WTC11 (cell line): ENCODE results near the gene NUP93. TPM values are rescaled to one million over a fixed set of nuclear protein-coding genes. Genes with fewer than 3 reads are reported as not detected.

Source experiments
- ATAC-seq: fragments of 200-7000 bp; cut with Tn5 transposase; 2 replicates; pipeline ENCODE4 v1.10.0; 2021; ENCODE audit warnings: mild to moderate bottlenecking, moderate library complexity
- CTCF ChIA-PET: fragments of 300-600 bp; sonication (Branson Sonifier 250); formaldehyde crosslinking; loops from one replicate; lab custom pipeline; 2021; ENCODE audit warnings: antibody characterized with exemption; lab: Charles Lee
- POLR2A ChIA-PET: fragments of 350-600 bp; sonication (Branson Sonifier 250); formaldehyde crosslinking; loops from one replicate; lab custom pipeline; 2021; ENCODE audit warnings: antibody characterized with exemption; lab: Charles Lee
- DNase-seq: peaks from one replicate; pipeline ENCODE4 v3.0.0; 2021; ENCODE audit warnings: low spot score
- H3K27ac Mint-ChIP-seq: 2 replicates; pipeline ENCODE4 v1.8.0; 2021; ENCODE audit warnings: mixed read lengths
- H3K27me3 Mint-ChIP-seq: 2 replicates; pipeline ENCODE4 v1.8.0; 2021; ENCODE audit warnings: low read depth, mild to moderate bottlenecking, moderate library complexity, mixed read lengths
- H3K36me3 Mint-ChIP-seq: 2 replicates; pipeline ENCODE4 v1.8.0; 2021; ENCODE audit warnings: mixed read lengths
- H3K4me1 Mint-ChIP-seq: 2 replicates; pipeline ENCODE4 v1.8.0; 2022; ENCODE audit warnings: mixed read lengths
- H3K4me3 Mint-ChIP-seq: 2 replicates; pipeline ENCODE4 v1.8.0; 2021; ENCODE audit warnings: mild to moderate bottlenecking, moderate library complexity, mixed read lengths
- H3K9me3 Mint-ChIP-seq: 2 replicates; pipeline ENCODE4 v1.8.0; 2021; ENCODE audit warnings: mixed read lengths
- ERG ChIP-seq: fragments of 250-450 bp; sonication (Bioruptor Pico); IDR thresholded peaks from 2 replicates; pipeline ENCODE4 v1.8.0; 2021; ENCODE audit warnings: mild to moderate bottlenecking
- FOXJ3 ChIP-seq: sonication (generic); formaldehyde crosslinking; IDR thresholded peaks from 2 replicates; pipeline ENCODE4 v1.9.0; 2021; ENCODE audit warnings: missing genetic modification reagents, mild to moderate bottlenecking, borderline replicate concordance
- IRF2 ChIP-seq: sonication (generic); formaldehyde crosslinking; IDR thresholded peaks from 2 replicates; pipeline ENCODE4 v1.8.0; 2022; ENCODE audit warnings: low read depth, missing genetic modification reagents, borderline replicate concordance
- TCF7 ChIP-seq: sonication (generic); formaldehyde crosslinking; IDR thresholded peaks from 2 replicates; pipeline ENCODE4 v1.8.0; 2022; ENCODE audit warnings: mild to moderate bottlenecking, low read depth, missing genetic modification reagents, moderate library complexity
- ZNF423 ChIP-seq: fragments of 250-450 bp; sonication (Bioruptor Pico); IDR thresholded peaks from 2 replicates; pipeline ENCODE4 v2.1.2; 2022; ENCODE audit warnings: mild to moderate bottlenecking, moderate library complexity
- ZNF671 ChIP-seq: fragments of 250-450 bp; sonication (Bioruptor Pico); IDR thresholded peaks from 2 replicates; pipeline ENCODE4 v1.8.0; 2021; ENCODE audit warnings: mild to moderate bottlenecking
- total RNA-seq: library from RNA; stranded (reverse); gene quantifications from 3 replicates; pipeline ENCODE4 v1.2.3, GENCODE V29; 2021
- TF ChIP-seq, protein P1 (sequence below): sonication (generic); formaldehyde crosslinking; IDR thresholded peaks from 2 replicates; pipeline ENCODE4 v1.8.0; 2023; ENCODE audit warnings: missing genetic modification reagents, mild to moderate bottlenecking, borderline replicate concordance
- TF ChIP-seq, protein P2 (sequence below): fragments of 250-450 bp; sonication (Bioruptor Pico); IDR thresholded peaks from 2 replicates; pipeline ENCODE4 v1.9.0; 2021; ENCODE audit warnings: mild to moderate bottlenecking, borderline replicate concordance
- TF ChIP-seq, protein P3 (sequence below): sonication (generic); formaldehyde crosslinking; IDR thresholded peaks from 2 replicates; pipeline ENCODE4 v1.8.0; 2022; ENCODE audit warnings: mild to moderate bottlenecking, missing genetic modification reagents
- TF ChIP-seq, protein P4 (sequence below): sonication (generic); formaldehyde crosslinking; IDR thresholded peaks from 2 replicates; pipeline ENCODE4 v1.8.1; 2022; ENCODE audit warnings: mild to moderate bottlenecking, moderate library complexity, missing genetic modification reagents

NUP93 gene
- total RNA-seq, 1 experiment from 2014 or later = 185 TPM

GRCh38 chr16:56848955-56849689 lies 119.2 kb downstream of the NUP93 start:
- Mint-ChIP-seq H3K27ac (no peak overlapping the region), H3K4me3 (no peak overlapping the region), H3K36me3 (peaks cover 12% of the 10 kb centered on the region), H3K27me3 (no peaks in the 10 kb centered on the region), H3K9me3 (peaks cover 11% of the 10 kb centered on the region; the same call in 1 of the 2 replicates), H3K4me1 (peaks cover 31% of the 10 kb centered on the region)
- ATAC-seq = peak; percentile 55
- ChIA-PET POLR2A (no interaction called here), CTCF (interaction anchor here (2.1 kb wide), 2 partner anchors 62 to 248 kb away, joined by 6 to 7 read pairs; no protein-coding TSS in a partner anchor)
- DNase-seq = no peak
- TF ChIP-seq ZNF423 (no peak), IRF2 (CRISPR knock-in tag) (no peak), TCF7 (CRISPR knock-in tag) (no peak), ERG (no peak), FOXJ3 (CRISPR knock-in tag) (no peak), ZNF671 (CRISPR knock-in tag) (no peak)
- TF ChIP-seq, protein P1, sequence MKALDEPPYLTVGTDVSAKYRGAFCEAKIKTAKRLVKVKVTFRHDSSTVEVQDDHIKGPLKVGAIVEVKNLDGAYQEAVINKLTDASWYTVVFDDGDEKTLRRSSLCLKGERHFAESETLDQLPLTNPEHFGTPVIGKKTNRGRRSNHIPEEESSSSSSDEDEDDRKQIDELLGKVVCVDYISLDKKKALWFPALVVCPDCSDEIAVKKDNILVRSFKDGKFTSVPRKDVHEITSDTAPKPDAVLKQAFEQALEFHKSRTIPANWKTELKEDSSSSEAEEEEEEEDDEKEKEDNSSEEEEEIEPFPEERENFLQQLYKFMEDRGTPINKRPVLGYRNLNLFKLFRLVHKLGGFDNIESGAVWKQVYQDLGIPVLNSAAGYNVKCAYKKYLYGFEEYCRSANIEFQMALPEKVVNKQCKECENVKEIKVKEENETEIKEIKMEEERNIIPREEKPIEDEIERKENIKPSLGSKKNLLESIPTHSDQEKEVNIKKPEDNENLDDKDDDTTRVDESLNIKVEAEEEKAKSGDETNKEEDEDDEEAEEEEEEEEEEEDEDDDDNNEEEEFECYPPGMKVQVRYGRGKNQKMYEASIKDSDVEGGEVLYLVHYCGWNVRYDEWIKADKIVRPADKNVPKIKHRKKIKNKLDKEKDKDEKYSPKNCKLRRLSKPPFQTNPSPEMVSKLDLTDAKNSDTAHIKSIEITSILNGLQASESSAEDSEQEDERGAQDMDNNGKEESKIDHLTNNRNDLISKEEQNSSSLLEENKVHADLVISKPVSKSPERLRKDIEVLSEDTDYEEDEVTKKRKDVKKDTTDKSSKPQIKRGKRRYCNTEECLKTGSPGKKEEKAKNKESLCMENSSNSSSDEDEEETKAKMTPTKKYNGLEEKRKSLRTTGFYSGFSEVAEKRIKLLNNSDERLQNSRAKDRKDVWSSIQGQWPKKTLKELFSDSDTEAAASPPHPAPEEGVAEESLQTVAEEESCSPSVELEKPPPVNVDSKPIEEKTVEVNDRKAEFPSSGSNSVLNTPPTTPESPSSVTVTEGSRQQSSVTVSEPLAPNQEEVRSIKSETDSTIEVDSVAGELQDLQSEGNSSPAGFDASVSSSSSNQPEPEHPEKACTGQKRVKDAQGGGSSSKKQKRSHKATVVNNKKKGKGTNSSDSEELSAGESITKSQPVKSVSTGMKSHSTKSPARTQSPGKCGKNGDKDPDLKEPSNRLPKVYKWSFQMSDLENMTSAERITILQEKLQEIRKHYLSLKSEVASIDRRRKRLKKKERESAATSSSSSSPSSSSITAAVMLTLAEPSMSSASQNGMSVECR (CRISPR knock-in tag) = no peak
- TF ChIP-seq, protein P2, sequence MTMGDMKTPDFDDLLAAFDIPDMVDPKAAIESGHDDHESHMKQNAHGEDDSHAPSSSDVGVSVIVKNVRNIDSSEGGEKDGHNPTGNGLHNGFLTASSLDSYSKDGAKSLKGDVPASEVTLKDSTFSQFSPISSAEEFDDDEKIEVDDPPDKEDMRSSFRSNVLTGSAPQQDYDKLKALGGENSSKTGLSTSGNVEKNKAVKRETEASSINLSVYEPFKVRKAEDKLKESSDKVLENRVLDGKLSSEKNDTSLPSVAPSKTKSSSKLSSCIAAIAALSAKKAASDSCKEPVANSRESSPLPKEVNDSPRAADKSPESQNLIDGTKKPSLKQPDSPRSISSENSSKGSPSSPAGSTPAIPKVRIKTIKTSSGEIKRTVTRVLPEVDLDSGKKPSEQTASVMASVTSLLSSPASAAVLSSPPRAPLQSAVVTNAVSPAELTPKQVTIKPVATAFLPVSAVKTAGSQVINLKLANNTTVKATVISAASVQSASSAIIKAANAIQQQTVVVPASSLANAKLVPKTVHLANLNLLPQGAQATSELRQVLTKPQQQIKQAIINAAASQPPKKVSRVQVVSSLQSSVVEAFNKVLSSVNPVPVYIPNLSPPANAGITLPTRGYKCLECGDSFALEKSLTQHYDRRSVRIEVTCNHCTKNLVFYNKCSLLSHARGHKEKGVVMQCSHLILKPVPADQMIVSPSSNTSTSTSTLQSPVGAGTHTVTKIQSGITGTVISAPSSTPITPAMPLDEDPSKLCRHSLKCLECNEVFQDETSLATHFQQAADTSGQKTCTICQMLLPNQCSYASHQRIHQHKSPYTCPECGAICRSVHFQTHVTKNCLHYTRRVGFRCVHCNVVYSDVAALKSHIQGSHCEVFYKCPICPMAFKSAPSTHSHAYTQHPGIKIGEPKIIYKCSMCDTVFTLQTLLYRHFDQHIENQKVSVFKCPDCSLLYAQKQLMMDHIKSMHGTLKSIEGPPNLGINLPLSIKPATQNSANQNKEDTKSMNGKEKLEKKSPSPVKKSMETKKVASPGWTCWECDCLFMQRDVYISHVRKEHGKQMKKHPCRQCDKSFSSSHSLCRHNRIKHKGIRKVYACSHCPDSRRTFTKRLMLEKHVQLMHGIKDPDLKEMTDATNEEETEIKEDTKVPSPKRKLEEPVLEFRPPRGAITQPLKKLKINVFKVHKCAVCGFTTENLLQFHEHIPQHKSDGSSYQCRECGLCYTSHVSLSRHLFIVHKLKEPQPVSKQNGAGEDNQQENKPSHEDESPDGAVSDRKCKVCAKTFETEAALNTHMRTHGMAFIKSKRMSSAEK (CRISPR knock-in tag) = no peak
- TF ChIP-seq, protein P3, sequence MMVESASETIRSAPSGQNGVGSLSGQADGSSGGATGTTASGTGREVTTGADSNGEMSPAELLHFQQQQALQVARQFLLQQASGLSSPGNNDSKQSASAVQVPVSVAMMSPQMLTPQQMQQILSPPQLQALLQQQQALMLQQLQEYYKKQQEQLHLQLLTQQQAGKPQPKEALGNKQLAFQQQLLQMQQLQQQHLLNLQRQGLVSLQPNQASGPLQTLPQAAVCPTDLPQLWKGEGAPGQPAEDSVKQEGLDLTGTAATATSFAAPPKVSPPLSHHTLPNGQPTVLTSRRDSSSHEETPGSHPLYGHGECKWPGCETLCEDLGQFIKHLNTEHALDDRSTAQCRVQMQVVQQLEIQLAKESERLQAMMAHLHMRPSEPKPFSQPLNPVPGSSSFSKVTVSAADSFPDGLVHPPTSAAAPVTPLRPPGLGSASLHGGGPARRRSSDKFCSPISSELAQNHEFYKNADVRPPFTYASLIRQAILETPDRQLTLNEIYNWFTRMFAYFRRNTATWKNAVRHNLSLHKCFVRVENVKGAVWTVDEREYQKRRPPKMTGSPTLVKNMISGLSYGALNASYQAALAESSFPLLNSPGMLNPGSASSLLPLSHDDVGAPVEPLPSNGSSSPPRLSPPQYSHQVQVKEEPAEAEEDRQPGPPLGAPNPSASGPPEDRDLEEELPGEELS (CRISPR knock-in tag) = no peak
- TF ChIP-seq, protein P4, sequence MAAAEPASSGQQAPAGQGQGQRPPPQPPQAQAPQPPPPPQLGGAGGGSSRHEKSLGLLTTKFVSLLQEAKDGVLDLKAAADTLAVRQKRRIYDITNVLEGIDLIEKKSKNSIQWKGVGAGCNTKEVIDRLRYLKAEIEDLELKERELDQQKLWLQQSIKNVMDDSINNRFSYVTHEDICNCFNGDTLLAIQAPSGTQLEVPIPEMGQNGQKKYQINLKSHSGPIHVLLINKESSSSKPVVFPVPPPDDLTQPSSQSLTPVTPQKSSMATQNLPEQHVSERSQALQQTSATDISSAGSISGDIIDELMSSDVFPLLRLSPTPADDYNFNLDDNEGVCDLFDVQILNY (CRISPR knock-in tag) = no peak
